HG02884 (cell line): ENCODE data around the gene ZSWIM5.
"Not testable (repeated sequence)": the region's sequence is repeated elsewhere in the genome, so short reads cannot be mapped to it uniquely, and the experiment has no call there.

Experiments used
- ATAC-seq: cut with Tn5 transposase; IDR thresholded peaks from one replicate; pipeline ENCODE4 v1.9.1; 2021; ENCODE audit warnings: mild to moderate bottlenecking, moderate library complexity; ENCODE audit not compliant: unreplicated experiment

The ZSWIM5 gene

GRCh38 chr1:45148209-45148825 lies 58.1 kb downstream of the ZSWIM5 start:
- no peak for ATAC-seq

- no peak for ATAC-seq
Observed at GRCh38 chr1:45146833-45147232, 59.6 kb downstream of the ZSWIM5 start.

GRCh38 chr1:45141247-45142003 lies 65.0 kb downstream of the ZSWIM5 start:
- no peak for ATAC-seq

GRCh38 chr1:45136984-45137383 lies 69.4 kb downstream of the ZSWIM5 start:
- ATAC-seq: no peak

GRCh38 chr1:45135316-45135715 lies 71.1 kb downstream of the ZSWIM5 start:
- ATAC-seq: no peak

DNA sequence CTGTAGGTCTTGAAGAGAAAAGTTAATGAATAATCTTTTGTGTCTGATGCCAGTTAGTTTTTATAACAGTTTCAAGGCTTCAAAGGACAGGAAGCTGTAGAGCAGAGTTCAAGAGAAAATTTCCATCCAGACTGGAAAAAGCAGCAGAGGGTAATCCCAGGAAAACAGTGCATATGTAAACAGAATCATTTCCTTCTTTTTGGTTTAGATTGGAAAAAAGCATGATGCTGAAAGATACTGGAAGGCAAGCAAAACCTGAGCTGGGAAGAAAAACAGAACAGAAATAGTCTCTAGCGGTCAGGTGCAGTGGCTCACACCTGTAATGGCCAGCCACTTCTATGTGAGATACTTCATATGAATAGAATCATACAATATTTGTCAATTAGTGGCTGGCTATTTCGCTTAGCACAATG lies 71.9 kb downstream of the ZSWIM5 start:
- ATAC-seq: no peak

- not testable (repeated sequence) for ATAC-seq
Observed at GRCh38 chr1:45132719-45133118, 73.7 kb downstream of the ZSWIM5 start.

- ATAC-seq: no peak
Observed at GRCh38 chr1:45123358-45123757, 83.0 kb downstream of the ZSWIM5 start.

DNA sequence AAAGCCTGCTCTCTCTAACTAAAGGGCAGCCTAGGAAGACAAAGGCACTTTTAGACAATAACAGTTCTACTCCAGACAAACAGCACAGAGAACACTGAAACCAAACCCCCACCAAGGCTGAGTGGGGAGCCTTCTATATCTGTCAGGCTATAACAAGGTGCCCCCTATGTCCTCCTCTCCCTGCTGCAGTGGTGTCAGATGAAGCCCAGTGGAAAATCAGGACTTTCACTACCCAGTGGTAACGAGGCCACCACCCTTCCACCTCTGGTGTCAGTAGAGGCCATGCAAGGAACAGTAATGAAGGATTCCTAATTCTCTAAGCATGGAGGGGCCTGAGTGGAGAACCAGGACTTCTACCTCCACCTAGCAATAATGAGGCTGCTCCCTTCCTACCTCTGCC lies 83.7 kb downstream of the ZSWIM5 start:
- no peak for ATAC-seq

GRCh38 chr1:45117766-45118165 lies 88.6 kb downstream of the ZSWIM5 start:
- ATAC-seq: no peak

- ATAC-seq: no peak
Observed at GRCh38 chr1:45116820-45117219, 89.6 kb downstream of the ZSWIM5 start.

DNA sequence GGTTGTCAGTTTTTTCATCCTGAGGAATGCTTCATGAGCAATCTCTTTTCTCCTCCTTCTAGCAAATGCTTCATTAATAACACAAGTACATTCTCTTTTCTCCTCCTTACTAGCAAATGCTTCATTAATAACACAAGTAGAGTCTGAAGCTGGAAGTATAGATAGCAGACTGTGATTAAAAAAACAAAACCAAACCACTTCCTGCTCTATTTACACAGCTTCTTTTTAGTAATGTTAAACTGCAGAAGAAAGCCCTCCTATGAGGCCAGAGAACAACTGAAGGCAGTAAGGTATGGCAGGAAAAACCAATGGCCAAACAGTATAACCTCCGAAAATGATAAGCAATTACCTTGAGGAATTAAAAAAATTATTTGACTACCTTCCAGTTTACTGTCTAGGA lies 90.1 kb downstream of the ZSWIM5 start:
- ATAC-seq: no peak

- not testable (repeated sequence) for ATAC-seq
Observed at GRCh38 chr1:45115198-45115597, 91.2 kb downstream of the ZSWIM5 start.

DNA sequence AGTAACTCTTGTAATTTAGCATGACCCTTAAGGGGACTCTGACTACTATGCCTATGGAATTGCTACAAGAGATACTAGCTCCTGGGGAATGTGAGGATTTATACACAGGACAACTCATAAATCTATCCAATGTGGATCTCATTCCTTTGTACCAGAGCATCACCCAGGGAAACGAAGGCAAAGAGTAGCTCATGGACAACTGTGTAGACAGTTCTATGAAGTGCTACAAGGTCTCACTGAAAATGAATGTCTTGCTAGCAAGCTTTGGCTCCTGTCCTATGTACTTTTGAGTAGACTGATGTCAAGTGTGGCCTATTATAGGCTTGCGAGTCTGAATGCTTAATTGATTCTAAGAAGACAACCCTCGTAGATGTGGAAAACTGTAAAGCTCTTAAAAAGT lies 93.7 kb downstream of the ZSWIM5 start:
- ATAC-seq: no peak

- no peak for ATAC-seq
Observed at GRCh38 chr1:45111239-45111638, 95.2 kb downstream of the ZSWIM5 start.

- no peak for ATAC-seq
Observed at GRCh38 chr1:45107782-45108181, 98.6 kb downstream of the ZSWIM5 start.

- not testable (repeated sequence) for ATAC-seq
Observed at GRCh38 chr1:45106864-45107263, 99.5 kb downstream of the ZSWIM5 start.

GRCh38 chr1:45106156-45106545 lies 100.3 kb downstream of the ZSWIM5 start:
- ATAC-seq: not testable (repeated sequence)

DNA sequence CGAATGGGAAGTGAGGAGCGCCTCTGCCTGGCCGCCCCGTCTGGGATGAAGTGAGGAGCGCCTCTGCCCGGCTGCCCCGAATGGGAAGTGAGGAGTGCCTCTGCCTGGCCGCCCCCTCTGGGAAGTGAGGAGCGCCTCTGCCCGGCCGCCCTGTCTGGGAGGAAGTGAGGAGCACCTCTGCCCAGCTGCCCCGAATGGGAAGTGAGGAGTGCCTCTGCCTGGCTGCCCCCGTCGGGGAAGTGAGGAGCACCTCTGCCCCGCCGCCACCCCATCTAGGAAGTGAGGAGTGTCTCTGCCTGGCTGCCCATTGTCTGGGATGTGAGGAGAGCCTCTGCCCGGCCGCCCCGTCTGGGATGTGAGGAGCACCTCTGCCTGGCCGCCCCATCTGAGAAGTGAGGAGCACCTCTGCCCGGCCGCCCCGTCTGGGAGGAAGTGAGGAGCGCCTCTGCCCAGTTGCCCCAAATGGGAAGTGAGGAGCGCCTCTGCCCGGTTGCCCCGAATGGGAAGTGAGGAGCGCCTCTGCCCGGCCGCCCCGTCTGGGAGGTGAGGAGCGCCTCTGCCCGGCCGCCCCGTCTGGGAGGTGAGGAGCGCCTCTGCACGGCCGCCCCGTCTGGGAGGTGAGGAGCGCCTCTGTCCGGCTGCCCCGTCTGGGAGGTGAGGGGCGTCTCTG lies 100.8 kb downstream of the ZSWIM5 start:
- ATAC-seq: not testable (repeated sequence)

DNA sequence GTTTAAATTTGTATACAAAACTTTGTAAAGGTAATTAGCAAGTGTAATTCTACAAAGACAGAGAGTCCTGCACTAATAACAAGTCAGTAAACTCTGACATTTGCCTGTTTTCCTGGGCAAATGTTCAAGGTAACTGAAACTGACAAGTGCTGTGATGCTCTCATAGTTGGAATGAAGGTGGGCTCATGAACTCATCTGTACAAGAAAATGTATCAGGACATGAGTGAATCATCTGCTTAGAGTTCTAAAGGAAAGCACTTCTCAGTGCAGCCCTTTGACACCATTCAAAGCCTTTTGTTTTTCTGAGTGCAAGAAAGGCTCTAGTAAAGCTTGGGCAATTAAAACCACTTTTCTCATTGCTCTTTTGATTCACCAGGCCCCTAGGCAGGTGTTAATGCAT lies 102.9 kb downstream of the ZSWIM5 start:
- ATAC-seq: no peak

- ATAC-seq: no peak
Observed at GRCh38 chr1:45101947-45102346, 104.5 kb downstream of the ZSWIM5 start.

- ATAC-seq: not testable (repeated sequence)
Observed at GRCh38 chr1:45101528-45101927, 104.9 kb downstream of the ZSWIM5 start.
